ENCODE measurements around the gene LSM2. TPM values are rescaled to one million over a fixed set of nuclear protein-coding genes. Genes with fewer than 3 reads are reported as not detected.

LSM2 gene
- total RNA-seq, 2 donors from 2014 or later = 21.0 to 22.4 TPM

DNA sequence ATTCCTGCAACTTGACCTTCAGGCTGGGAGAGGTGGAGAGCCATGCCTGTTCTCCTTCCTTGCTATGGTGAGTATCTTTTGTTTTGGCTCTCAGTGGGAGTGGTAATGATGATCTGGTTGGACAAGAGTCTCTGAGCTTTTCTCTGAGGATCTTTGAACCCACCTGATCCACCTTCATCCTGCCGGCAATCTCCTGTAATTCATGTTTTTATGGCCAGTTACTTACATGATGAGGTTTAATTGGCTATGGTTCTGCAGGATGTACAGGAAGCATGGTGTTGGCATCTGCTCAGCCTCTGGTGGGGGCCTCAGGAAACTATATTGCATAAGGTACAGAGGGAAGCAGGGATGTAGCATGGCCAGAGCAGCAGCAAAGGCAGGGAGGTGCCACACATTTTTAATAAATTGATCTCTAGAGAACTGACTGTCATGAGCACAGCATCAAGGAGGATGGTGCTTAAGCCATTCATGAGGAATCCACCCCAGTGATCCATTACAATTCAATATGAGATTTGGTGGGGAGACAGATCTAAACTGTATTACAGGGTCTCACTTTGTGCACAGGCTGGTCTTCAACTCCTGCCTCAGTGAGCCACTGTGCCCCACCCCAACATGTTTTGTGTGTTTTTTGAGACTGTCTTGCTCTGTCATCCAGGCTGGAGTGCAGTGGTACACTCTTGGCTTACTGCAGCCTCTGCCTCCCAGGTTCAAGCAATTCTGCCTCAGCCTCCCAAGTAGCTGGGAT is 30.8 kb upstream of the LSM2 start:
- no peak for ATAC-seq
- H3K4me3 ChIP-seq = no peak overlapping the region

DNA sequence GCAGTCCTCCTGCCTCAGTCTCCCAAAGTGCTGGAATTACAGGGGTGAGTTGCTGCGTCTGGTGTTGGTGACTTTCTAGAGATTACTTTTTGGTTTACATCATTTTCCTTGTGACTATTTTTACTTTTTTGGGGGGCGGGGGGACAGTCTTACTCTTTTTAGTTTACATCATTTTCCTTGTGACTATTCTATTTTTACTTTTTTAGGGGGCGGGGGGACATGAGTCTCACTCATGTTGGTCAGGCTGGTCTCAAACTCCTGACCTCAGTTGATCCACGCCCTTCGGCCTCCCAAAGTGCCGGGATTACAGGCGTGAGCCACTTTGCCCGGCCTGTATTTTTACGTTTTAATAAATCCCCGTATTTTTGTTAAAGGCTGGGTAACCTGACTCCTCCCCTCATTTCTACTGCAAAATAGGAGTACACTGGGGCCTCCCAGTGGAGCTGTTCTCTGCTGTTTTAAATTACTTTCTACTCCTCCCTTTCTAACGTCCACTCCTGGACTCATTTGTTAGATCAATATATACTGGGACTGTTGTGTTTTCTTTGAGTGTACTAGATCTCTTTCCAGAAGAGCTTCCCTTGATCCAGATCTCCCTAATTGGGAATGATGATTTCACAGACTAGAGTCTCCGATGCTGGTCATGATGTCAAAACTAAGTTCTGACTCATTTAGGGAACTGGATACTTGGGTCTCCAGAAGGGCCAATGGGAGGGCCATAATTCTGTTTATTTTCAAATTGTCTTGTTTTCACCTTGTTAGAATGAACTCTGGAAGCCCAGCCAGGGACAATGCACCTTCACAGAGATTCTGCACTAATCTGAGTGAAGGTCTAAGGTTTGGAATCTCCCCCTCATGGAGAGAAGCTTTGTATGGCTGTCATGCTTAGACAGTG is 30.0 kb upstream of the LSM2 start:
- H3K9me3 ChIP-seq = no peaks in the 10 kb centered on the region
- H3K27ac ChIP-seq = peak overlapping the region in 3 of 4 donors; percentile 80 to 95 (median 92)
- peaks cover 12 to 15% of the 10 kb centered on the region in 2 donors for H3K36me3 ChIP-seq (replicated peaks in 1 of 2; ENCODE audit: insufficient read depth in 1 of 2, low read depth in 2 of 2)
- H3K4me3 ChIP-seq = no peak overlapping the region
- TF ChIP-seq POLR2A (IDR thresholded peaks at IDR 0.05) = no peak
- TF ChIP-seq, protein P1, sequence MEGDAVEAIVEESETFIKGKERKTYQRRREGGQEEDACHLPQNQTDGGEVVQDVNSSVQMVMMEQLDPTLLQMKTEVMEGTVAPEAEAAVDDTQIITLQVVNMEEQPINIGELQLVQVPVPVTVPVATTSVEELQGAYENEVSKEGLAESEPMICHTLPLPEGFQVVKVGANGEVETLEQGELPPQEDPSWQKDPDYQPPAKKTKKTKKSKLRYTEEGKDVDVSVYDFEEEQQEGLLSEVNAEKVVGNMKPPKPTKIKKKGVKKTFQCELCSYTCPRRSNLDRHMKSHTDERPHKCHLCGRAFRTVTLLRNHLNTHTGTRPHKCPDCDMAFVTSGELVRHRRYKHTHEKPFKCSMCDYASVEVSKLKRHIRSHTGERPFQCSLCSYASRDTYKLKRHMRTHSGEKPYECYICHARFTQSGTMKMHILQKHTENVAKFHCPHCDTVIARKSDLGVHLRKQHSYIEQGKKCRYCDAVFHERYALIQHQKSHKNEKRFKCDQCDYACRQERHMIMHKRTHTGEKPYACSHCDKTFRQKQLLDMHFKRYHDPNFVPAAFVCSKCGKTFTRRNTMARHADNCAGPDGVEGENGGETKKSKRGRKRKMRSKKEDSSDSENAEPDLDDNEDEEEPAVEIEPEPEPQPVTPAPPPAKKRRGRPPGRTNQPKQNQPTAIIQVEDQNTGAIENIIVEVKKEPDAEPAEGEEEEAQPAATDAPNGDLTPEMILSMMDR (IDR thresholded peaks at IDR 0.05) = no peak
- WGBS, 2 donors = 18 to 29% methylated on average over 12 of the region's 12 CpGs
- no peak for DNase-seq
- no peaks in the 10 kb centered on the region for H3K27me3 ChIP-seq
- peaks cover 50% of the 10 kb centered on the region for H3K4me1 ChIP-seq
- no peak for ATAC-seq
- intact Hi-C loops (cut with DNase I) = no loop called here

More for the DNA sequence above, 30.8 kb upstream of the LSM2 start:
- TF ChIP-seq, protein P1 (IDR thresholded peaks at IDR 0.05) = no peak
- TF ChIP-seq POLR2A (IDR thresholded peaks at IDR 0.05) = no peak
- Histone ChIP-seq H3K9me3 (no peaks in the 10 kb centered on the region), H3K4me1 (peaks cover 45% of the 10 kb centered on the region), H3K27me3 (no peaks in the 10 kb centered on the region), H3K36me3 (replicated peaks in 1 of 2; ENCODE audit: insufficient read depth in 1 of 2, low read depth in 2 of 2) (peaks cover 12 to 15% of the 10 kb centered on the region in 2 donors), H3K27ac (peak overlapping the region in 2 of 4 donors; percentile 80 to 95)
- WGBS, 2 donors = 25 to 57% methylated on average over 1 of the region's 1 CpG
- intact Hi-C loops (cut with DNase I) = no loop called here
- DNase-seq = no peak

DNA sequence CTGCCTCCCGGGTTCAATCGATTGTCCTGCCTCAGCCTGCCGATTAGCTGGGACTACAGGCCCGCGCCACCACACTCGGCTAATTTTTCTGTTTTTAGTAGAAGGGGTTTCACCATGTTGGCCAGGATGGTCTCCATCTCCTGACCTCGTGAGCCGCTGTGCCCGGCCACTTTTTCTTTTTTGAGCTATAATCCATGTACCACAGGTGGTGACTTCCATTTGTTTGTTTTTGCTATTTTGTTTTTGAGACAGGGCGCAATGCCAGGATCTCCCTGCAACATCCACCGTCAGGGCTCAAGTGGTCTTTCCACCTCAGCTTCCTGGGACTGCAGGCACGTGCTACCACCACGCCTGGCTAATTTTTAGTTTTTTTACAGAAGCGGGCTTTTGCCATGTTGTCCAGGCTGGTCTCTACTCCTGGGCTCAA is 29.3 kb upstream of the LSM2 start:
- TF ChIP-seq, protein P1 (IDR thresholded peaks at IDR 0.05) = no peak
- TF ChIP-seq POLR2A (IDR thresholded peaks at IDR 0.05) = no peak
- peaks cover 12 to 15% of the 10 kb centered on the region in 2 donors for H3K36me3 ChIP-seq (replicated peaks in 1 of 2; ENCODE audit: insufficient read depth in 1 of 2, low read depth in 2 of 2)
- H3K27ac ChIP-seq = peak overlapping the region in 3 of 4 donors; percentile 80 to 95 (median 92)
- H3K27me3 ChIP-seq = no peaks in the 10 kb centered on the region
- intact Hi-C loops (cut with DNase I) = no loop called here
- ATAC-seq = no peak
- no peaks in the 10 kb centered on the region for H3K9me3 ChIP-seq
- WGBS, 2 donors = 9 to 10% methylated on average over 14 of the region's 14 CpGs
- H3K4me3 ChIP-seq = no peak overlapping the region
- DNase-seq = no peak
- peaks cover 57% of the 10 kb centered on the region for H3K4me1 ChIP-seq

DNA sequence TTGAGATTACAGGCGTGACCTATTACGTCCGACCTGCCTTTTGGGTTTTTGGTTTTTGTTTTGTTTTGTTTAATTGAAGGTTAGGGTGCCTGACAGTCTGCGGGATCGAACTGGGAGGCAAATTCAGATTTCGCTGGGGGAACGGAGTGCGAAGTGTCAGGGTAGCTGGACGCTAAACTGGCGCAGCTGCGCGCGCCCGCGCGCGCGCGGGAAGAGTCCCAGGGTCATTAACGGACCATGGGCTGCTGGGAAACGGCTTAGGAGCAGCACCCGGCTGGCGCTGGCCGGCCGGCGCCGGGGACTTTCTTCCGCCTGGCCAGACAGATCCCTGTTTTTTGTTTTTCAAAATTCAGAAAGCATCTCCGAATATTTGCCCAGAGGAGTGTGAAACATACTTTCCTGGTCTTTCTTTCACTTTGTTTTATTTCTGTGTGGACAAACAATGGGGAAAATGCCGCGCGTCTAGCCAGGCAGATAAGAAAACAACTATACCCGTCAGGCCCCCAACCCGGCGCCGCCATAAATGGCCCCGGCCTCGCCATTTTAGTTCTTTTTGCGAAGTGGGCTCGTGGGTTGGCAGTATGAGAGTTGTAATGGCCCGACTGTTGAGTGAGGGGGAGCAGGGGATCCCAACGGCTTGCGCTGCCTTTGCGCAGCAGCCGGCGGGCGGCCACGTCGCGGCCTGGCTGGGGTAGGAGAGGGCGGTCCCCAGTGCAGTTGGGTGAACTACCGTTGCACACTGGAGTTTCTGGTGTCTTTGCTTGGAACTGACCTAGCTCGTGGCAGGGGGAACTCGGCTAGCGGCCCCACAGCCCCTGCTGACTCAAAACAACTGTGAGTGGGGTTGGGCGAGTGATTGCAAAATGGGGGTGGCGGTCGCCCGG is 27.8 kb upstream of the LSM2 start:
- H3K9me3 ChIP-seq = no peaks in the 10 kb centered on the region
- H3K27me3 ChIP-seq = no peaks in the 10 kb centered on the region
- intact Hi-C loops (cut with DNase I) = no loop called here
- peaks cover 5 to 10% of the 10 kb centered on the region in 2 donors for H3K36me3 ChIP-seq (replicated peaks in 1 of 2; ENCODE audit: insufficient read depth in 1 of 2, low read depth in 2 of 2)
- DNase-seq (peak; percentile 84 to 92 (median 88)), ATAC-seq (peak; percentile 89)
- TF ChIP-seq, protein P1 (IDR thresholded peaks at IDR 0.05) = peak in 2 of 7 experiments; percentile 4 to 11
- peak; percentile 14 to 89 (median 87) for TF ChIP-seq POLR2A (IDR thresholded peaks at IDR 0.05)
- WGBS, 2 donors = 0% methylated on average over 36 to 59 of the region's 59 CpGs
- peaks cover 61% of the 10 kb centered on the region for H3K4me1 ChIP-seq
- peak overlapping the region; percentile 90 to 97 for H3K4me3 ChIP-seq
- H3K27ac ChIP-seq = peak overlapping the region; percentile 80 to 95 (median 89)
